Eye (tissue), 1 donor: ENCODE data around the gene CH25H.
A peak's percentile ranks its signal among the peaks of the same experiment; 100 is the strongest.

Source experiments
- DNase-seq: peaks from one replicate; pipeline ENCODE4 v3.0.0-alpha.2; 2015

Gene CH25H

GRCh38 chr10:89228962-89229361 is 21.8 kb upstream of the CH25H start:
- no peak for DNase-seq

DNA sequence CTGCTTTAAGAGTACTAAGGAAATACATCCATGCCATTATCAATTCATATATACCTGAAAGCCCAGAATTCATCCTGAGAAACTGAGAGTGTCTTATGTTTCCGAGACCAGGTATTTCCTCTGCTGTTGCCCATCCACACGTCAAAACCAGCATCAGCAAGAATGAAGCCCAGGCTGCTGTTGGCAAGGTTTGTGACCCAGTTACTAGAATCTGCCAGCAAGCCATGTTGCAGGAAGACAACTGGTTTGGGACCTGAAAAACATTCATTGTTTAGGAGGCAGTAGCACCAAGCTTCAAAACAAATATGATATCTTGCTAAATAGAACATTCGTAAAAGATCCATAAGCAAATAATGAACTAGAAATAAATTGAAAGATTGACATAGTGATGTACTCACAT is 21.0 kb upstream of the CH25H start:
- no peak for DNase-seq

DNA sequence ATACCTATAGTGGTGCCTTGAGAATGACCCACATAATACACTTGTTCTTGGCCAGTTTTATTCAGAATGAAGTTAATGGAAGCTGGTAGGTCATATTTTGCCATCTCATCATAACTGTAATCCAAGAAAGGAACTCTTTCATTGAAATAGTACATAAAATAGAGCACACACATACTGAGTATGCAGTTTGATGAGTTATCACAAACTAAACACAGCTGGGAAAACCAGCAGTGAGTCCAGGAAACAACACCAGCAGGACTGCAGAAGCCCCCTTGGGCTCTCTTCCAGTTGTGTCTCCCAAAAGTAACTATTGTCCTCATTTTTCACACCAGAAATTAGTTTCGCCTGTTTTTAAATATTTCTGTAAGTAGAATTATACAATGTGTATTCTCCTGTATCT is 19.8 kb upstream of the CH25H start:
- no peak for DNase-seq

- peak; percentile 73 for DNase-seq
These were observed 17.8 kb upstream of the CH25H start for GRCh38 chr10:89224739-89225443.

GRCh38 chr10:89221919-89222318 is 14.8 kb upstream of the CH25H start:
- DNase-seq, result no peak

- DNase-seq, result no peak
These were observed 12.5 kb upstream of the CH25H start for GRCh38 chr10:89219513-89220218.

DNA sequence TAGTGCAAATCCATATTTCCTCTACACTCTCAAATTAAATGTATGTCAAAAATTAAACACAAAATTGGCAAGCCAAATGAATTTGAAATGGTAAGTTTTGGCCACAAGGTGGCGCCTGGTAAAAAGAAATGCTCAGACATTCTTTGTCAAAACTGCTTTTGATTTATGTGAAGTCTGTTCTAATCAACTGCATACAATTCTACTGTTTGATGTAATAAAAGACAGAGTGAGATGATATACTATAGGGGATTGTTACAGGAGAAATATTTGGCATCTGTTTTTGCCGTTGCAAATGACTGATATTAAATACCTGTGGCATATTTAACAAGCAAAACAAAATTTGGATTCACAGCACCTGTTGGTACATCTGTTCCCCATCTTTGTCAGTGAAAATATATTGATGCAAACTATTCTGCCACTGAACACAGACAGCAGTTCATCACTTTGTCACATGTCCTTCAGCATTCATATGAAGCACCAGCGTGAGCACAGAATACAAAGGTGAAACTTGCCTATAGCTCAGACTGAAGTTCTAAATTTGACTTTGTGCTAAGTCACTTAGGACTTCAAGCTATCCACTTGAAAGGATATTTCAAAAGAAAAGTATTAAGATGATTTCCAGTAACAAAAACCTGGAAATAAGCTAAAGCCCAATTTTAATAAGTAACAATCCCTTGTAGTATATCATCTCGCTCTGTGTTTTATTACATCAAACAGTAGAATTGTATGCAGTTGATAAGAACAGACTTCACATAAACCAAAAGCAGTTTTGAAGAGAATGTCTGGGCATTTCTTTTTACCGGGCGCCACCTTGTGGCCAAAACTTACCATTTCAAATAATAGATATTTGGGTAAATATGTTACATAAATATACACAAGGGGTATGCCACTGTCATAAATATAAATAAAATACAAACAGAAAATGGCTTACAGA is 10.2 kb upstream of the CH25H start:
- peak; percentile 88 for DNase-seq

DNA sequence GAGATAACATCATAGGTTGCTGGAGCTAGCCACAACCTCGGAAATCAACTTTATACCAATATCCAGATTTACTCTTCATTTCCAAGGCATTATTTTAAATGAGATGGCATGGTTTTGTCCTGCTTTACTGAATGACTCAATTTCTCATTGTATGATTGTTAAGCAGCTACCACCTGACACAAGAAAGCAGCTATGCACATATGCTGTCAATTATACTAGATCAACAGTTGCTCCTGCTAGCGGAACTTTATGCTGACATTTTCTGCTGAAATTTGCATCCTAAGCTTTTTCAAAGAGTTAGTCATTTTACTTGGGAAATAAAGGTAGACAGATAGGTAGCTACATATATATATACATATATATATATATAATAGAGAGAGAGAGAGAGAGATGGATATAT is 8.9 kb upstream of the CH25H start:
- no peak for DNase-seq

GRCh38 chr10:89215511-89215910 is 8.4 kb upstream of the CH25H start:
- no peak for DNase-seq

DNA sequence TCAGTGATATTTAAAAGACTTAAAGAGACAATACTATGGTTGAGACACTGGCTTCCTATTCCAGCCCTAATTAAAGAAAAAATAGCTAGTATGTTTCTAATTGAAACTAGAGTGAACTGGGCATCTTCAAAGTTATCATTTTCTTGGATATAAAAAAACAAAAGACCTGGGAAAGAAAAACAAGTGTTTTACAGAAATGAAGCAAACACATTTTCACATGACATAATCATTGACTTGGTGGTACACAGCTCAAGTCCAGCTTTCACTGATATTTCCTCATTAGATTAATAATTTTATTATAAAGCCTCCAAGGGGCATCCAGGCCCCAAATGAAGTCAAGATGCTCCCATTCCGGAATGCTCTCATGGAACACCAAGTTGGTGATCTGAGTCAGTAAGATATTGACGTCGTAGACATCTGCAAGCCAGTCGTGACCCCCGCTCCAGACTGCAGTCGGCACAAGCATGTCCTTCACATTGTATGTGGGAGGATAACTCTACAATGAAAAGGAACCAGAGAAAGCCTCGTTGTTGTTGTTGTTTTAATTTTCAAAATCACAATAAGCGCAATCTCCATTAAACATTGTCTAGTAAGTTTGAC is 7.5 kb upstream of the CH25H start:
- no peak for DNase-seq

DNA sequence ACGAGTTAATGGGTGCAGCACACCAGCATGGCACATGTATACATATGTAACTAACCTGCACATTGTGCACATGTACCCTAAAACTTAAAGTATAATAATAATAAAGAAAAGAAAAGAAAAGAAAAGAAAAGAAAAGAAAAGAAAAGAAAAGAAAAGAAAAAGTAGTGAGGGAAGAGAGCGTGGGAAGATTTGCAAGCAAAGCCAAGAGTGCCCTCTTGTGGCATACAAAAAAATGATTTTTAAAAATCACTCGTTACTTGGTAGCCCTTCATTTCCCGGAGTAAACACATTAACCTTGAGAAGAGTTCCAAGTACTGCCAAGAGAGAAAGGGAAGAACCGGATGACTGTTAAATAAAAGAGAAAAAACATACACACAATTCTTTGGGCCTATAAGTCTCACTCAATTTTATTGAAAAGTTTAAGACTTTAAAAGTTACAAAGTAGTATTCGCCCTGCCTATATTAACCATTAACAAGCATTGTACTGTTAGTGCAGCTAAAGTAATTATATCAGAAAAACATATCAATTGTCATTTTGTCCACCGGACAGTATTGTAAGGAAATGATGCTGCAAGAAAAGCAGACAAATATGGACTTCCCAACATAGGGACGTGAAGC is 6.2 kb upstream of the CH25H start:
- peak; percentile 75 for DNase-seq

DNA sequence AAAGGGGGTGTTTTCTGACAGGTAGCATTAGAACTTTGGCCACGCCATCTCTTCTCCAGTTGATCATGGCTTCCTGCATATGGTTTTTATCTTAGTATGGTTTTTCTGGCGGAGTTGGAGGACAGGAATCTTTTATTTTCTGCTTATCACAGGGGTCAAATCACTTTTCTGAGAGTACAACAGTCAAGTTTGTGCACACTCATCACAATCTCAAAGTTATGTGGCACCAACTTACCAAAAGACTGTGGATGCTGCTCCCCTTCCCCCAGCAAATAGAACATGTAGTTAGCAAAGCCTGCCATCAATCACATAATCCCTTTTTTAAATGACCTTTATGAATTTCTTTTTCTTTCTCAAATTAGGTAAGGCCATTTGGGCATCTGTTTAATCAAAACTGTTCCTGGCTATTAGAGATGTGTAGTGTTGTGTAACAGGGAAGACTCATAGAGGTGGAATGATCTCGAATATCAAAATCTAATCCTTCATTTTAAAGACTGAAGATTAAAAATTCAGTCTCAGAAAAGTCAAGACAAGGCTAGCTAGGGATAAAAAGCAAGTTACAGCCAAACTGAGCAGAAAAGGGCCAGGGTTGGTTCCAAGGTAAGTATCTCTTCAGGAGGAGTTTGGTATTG is 3.8 kb upstream of the CH25H start:
- DNase-seq, result no peak

GRCh38 chr10:89209718-89210117 is 2.6 kb upstream of the CH25H start:
- no peak for DNase-seq

DNA sequence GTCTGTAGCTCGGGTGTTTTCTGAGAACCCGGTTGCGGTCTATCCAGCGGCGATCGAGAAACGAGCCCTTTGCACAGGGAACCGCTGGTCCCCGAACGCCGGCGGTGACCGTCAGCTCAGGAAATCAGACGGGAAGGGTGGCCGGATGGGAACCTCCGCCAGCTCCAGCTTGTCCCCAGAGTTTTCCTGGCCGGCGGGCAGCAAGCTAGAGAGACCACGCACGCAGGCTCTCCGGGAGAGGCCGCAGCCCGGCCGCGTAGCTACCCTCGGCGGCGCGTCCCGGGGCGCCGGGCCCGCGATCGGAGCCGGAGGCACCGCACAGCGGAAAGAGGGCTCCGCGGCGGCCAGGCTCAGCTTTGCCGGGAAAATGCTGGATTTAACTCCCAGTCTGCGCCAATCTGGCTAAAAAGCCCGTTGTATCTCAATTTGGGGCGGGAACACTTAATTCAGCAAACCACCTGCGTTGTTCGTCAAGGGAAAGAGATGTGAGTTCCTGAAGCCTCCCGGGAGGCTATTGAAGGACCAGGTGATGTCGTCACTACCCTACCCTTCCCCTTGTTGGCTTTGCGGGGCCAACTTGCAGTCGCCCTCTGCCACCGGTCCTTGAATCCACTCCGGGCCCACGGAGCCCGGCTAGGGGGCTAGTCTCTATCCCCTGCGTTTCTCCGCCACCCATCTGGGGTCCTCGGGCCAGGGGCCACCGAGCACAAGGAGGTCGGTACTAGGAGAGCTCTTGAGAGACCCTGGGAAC is 859 bp upstream of the CH25H start:
- DNase-seq, result peak; percentile 69

DNA sequence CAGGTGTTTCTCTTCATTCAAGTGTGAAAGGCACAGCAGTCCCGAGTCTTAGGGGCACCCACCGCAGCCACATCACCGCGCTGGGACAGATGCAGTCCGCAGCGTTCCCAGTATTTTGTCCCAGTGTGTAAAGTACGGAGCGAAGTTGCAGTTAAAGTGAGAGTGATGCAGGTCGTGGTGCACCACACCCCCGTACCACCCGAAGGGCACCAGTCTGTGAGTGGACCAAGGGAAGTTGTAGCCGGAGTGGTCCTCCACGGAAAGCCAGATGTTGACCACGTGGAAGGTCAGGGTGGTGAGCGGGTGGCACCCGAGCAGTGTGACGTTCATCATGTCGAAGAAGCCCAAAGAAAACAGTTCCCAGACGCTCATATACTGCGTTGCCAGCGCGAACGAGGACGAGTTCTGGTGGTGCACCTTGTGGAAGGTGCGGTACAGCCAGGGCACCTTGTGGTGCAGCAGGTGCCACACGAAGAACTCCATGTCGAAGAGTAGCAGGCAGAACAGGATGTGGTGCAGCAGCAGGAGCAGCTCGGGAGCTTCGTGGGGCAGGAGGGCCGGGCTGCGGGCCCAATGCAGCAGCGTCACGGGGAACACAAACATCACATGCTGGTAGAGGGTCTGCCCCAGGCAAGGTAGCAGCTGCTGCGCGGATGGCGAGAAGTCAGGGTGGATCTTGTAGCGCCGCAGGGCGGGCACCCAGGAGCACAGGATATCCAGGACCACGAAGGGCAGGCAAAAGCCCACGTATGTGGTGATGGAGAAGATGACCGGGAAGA is 526 bp downstream of the CH25H start:
- no peak for DNase-seq

DNA sequence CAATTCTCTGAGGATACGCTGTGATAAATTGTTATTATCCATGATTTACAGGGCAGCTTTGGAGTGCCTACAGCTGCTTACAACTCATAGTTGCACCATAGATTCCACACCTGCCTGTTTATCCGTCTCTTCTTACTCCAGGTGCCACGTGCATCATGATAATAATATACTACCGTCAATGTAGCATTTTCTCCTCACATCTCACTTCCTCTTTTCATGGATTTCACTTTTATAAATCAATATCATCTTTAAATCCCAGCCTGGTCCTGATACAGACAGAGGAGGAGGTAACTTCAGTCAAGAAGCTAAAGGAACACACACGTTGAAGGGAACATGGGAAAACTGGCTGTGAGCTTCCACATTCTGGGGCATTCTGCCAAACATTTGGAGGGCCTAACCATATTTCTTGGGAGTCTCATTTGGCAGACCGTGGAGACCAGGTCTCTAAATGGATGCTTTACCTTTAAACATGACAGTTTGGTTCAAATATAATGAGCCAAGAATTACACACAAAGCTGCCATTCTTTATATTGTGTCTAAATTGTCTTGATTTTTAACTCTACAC is 2.4 kb downstream of the CH25H start:
- no peak for DNase-seq

- no peak for DNase-seq
These were observed 3.9 kb downstream of the CH25H start for GRCh38 chr10:89203237-89203636.

GRCh38 chr10:89202033-89202425 is 5.1 kb downstream of the CH25H start:
- no peak for DNase-seq

GRCh38 chr10:89201345-89202032 is 5.6 kb downstream of the CH25H start:
- DNase-seq, result no peak

- DNase-seq, result no peak
These were observed 9.6 kb downstream of the CH25H start for GRCh38 chr10:89197473-89197872.
